HepG2 (cell line): ENCODE measurements around the gene ZDHHC19.

Experiments
- ARID2 ChIP-seq: sonication (generic); formaldehyde crosslinking; IDR thresholded peaks from 2 replicates; pipeline ENCODE4 v1.8.1; 2022; ENCODE audit warnings: mild to moderate bottlenecking, missing genetic modification reagents, borderline replicate concordance
- KDM5B ChIP-seq: sonication (generic); formaldehyde crosslinking; IDR thresholded peaks from 2 replicates; pipeline ENCODE4 v1.4.0; 2020; ENCODE audit warnings: missing genetic modification reagents, mild to moderate bottlenecking, borderline replicate concordance
- MAF1 ChIP-seq: sonication (generic); formaldehyde crosslinking; IDR thresholded peaks from 2 replicates; pipeline ENCODE4 v1.5.0; 2020; ENCODE audit warnings: missing genetic modification reagents, borderline replicate concordance
- MED13 ChIP-seq: sonication (generic); formaldehyde crosslinking; IDR thresholded peaks from 2 replicates; pipeline ENCODE4 v1.5.0; 2020; ENCODE audit warnings: missing genetic modification reagents
- PRMT3 ChIP-seq: sonication (generic); formaldehyde crosslinking; IDR thresholded peaks from 2 replicates; pipeline ENCODE4 v1.8.1; 2022; ENCODE audit warnings: low read depth, mild to moderate bottlenecking, moderate library complexity, missing genetic modification reagents, borderline replicate concordance
- RFX1 ChIP-seq: fragments of 450-650 bp; IDR thresholded peaks from 2 replicates; pipeline ENCODE4 v1.6.1; 2017
- STAT5B ChIP-seq: sonication (generic); formaldehyde crosslinking; IDR thresholded peaks from 2 replicates; pipeline ENCODE4 v1.4.0; 2020; ENCODE audit warnings: missing genetic modification reagents
- SUZ12 ChIP-seq: fragments of 150-350 bp; IDR thresholded peaks from 2 replicates; pipeline ENCODE4 v1.6.1; 2014; ENCODE audit warnings: low read depth, low read length
- ZNF567 ChIP-seq: sonication (generic); formaldehyde crosslinking; IDR thresholded peaks from 2 replicates; pipeline ENCODE4 v1.8.1; 2023; ENCODE audit warnings: mild to moderate bottlenecking, missing genetic modification reagents, borderline replicate concordance
- TF ChIP-seq, protein P1 (sequence below): sonication (generic); formaldehyde crosslinking; conservative IDR thresholded peaks from 2 replicates; pipeline ENCODE4 v1.8.1; 2023; ENCODE audit warnings: missing genetic modification reagents
- TF ChIP-seq, protein P2 (sequence below): IDR thresholded peaks from 2 replicates; pipeline ENCODE4 v1.6.1; 2016; ENCODE audit warnings: control low read depth
- TF ChIP-seq, protein P3 (sequence below), 2 experiments: IDR thresholded peaks; 2 replicates each; pipeline ENCODE4 v1.6.1; 2011 to 2012; ENCODE audit warnings: low read length in 2 of 2, borderline replicate concordance in 1 of 2, low read depth in 1 of 2, mild to moderate bottlenecking in 1 of 2, moderate library complexity in 1 of 2

GRCh38 chr3:196198771-196199753, 12.1 kb downstream of the ZDHHC19 start:
- TF ChIP-seq, protein P1, sequence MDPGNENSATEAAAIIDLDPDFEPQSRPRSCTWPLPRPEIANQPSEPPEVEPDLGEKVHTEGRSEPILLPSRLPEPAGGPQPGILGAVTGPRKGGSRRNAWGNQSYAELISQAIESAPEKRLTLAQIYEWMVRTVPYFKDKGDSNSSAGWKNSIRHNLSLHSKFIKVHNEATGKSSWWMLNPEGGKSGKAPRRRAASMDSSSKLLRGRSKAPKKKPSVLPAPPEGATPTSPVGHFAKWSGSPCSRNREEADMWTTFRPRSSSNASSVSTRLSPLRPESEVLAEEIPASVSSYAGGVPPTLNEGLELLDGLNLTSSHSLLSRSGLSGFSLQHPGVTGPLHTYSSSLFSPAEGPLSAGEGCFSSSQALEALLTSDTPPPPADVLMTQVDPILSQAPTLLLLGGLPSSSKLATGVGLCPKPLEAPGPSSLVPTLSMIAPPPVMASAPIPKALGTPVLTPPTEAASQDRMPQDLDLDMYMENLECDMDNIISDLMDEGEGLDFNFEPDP (CRISPR knock-in tag): no peak
- no peak for TF ChIP-seq ARID2 (CRISPR knock-in tag)
- TF ChIP-seq, protein P2, sequence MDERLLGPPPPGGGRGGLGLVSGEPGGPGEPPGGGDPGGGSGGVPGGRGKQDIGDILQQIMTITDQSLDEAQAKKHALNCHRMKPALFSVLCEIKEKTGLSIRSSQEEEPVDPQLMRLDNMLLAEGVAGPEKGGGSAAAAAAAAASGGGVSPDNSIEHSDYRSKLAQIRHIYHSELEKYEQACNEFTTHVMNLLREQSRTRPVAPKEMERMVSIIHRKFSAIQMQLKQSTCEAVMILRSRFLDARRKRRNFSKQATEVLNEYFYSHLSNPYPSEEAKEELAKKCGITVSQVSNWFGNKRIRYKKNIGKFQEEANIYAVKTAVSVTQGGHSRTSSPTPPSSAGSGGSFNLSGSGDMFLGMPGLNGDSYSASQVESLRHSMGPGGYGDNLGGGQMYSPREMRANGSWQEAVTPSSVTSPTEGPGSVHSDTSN (CRISPR knock-in tag): no peak
- TF ChIP-seq MED13 (CRISPR knock-in tag): no peak
- TF ChIP-seq ZNF567 (CRISPR knock-in tag): no peak
- TF ChIP-seq PRMT3 (CRISPR knock-in tag): no peak
- TF ChIP-seq STAT5B (CRISPR knock-in tag): no peak
- no peak for TF ChIP-seq RFX1
- TF ChIP-seq MAF1 (CRISPR knock-in tag): no peak
- no peak for TF ChIP-seq KDM5B (CRISPR knock-in tag)
- TF ChIP-seq, protein P3, sequence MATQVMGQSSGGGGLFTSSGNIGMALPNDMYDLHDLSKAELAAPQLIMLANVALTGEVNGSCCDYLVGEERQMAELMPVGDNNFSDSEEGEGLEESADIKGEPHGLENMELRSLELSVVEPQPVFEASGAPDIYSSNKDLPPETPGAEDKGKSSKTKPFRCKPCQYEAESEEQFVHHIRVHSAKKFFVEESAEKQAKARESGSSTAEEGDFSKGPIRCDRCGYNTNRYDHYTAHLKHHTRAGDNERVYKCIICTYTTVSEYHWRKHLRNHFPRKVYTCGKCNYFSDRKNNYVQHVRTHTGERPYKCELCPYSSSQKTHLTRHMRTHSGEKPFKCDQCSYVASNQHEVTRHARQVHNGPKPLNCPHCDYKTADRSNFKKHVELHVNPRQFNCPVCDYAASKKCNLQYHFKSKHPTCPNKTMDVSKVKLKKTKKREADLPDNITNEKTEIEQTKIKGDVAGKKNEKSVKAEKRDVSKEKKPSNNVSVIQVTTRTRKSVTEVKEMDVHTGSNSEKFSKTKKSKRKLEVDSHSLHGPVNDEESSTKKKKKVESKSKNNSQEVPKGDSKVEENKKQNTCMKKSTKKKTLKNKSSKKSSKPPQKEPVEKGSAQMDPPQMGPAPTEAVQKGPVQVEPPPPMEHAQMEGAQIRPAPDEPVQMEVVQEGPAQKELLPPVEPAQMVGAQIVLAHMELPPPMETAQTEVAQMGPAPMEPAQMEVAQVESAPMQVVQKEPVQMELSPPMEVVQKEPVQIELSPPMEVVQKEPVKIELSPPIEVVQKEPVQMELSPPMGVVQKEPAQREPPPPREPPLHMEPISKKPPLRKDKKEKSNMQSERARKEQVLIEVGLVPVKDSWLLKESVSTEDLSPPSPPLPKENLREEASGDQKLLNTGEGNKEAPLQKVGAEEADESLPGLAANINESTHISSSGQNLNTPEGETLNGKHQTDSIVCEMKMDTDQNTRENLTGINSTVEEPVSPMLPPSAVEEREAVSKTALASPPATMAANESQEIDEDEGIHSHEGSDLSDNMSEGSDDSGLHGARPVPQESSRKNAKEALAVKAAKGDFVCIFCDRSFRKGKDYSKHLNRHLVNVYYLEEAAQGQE (IDR thresholded peaks at IDR 0.05; ENCODE audit: borderline replicate concordance in 1 of 2, low read depth in 1 of 2, low read length in 2 of 2): no peak
- no peak for TF ChIP-seq SUZ12
